K562 (cell line): Measurements from ENCODE around the gene RNF13. TPM values are rescaled to one million over a fixed set of nuclear protein-coding genes. Genes with fewer than 3 reads are reported as not detected.

Experiments
- ARID1B ChIP-seq: fragments of 450-650 bp; IDR thresholded peaks from 2 replicates; pipeline ENCODE4 v1.6.1; 2016; ENCODE audit warnings: antibody characterized with exemption, mild to moderate bottlenecking, inconsistent platforms
- ARNT ChIP-seq, 2 experiments: fragments of 450-650 bp; IDR thresholded peaks; 2 replicates each; pipeline ENCODE4 v1.6.1; 2016; ENCODE audit warnings: mild to moderate bottlenecking in 1 of 2
- CBFA2T3 ChIP-seq: fragments of 450-650 bp; IDR thresholded peaks from 2 replicates; pipeline ENCODE4 v1.6.1; 2017
- CXXC5 ChIP-seq: fragments of 250-450 bp; sonication (Bioruptor Pico); IDR thresholded peaks from 2 replicates; pipeline ENCODE4 v1.8.0; 2022; ENCODE audit warnings: inconsistent platforms, mild to moderate bottlenecking, moderate library complexity
- ETV1 ChIP-seq: fragments of 450-650 bp; conservative IDR thresholded peaks from 2 replicates; pipeline ENCODE4 v1.6.1; 2016; ENCODE audit warnings: missing genetic modification characterization, control low read depth, low read depth, missing compliant biosample characterization
- IRF2 ChIP-seq: sonication (generic); formaldehyde crosslinking; IDR thresholded peaks from 2 replicates; pipeline ENCODE4 v1.8.1; 2022; ENCODE audit warnings: mild to moderate bottlenecking, missing genetic modification reagents
- KAT7 ChIP-seq: sonication (generic); formaldehyde crosslinking; IDR thresholded peaks from 2 replicates; pipeline ENCODE4 v1.8.0; 2022; ENCODE audit warnings: missing genetic modification reagents, mild to moderate bottlenecking, borderline replicate concordance
- NFE2 ChIP-seq: IDR thresholded peaks from 2 replicates; pipeline ENCODE4 v1.6.1; 2014; ENCODE audit warnings: antibody characterized with exemption, low read depth
- NR1H2 ChIP-seq: sonication (generic); formaldehyde crosslinking; IDR thresholded peaks from 2 replicates; pipeline ENCODE4 v1.4.0; 2020; ENCODE audit warnings: mild to moderate bottlenecking, missing genetic modification reagents
- NRF1 ChIP-seq, 2 experiments: fragments of 450-650 bp; IDR thresholded peaks in 1 of 2; conservative IDR thresholded peaks in 1 of 2; 2 replicates each; pipeline ENCODE4 v1.6.1; 2014; ENCODE audit warnings: mild to moderate bottlenecking in 2 of 2
- TEAD4 ChIP-seq, 2 experiments: sonication (generic) in 1 of 2; formaldehyde crosslinking in 1 of 2; IDR thresholded peaks; 2 replicates each; pipeline versions ENCODE4 v1.6.1 to v1.8.0; 2012 to 2022; ENCODE audit warnings: borderline replicate concordance in 1 of 2, inconsistent platforms in 1 of 2, low read length in 1 of 2, mild to moderate bottlenecking in 1 of 2, missing genetic modification reagents in 1 of 2
- ZBTB17 ChIP-seq: fragments of 450-650 bp; formaldehyde crosslinking; IDR thresholded peaks from 2 replicates; pipeline ENCODE4 v1.4.0; 2020; ENCODE audit warnings: mild to moderate bottlenecking
- ZBTB49 ChIP-seq: sonication (generic); formaldehyde crosslinking; IDR thresholded peaks from 2 replicates; pipeline ENCODE4 v1.8.0; 2022; ENCODE audit warnings: missing genetic modification reagents, mild to moderate bottlenecking, borderline replicate concordance
- ZMIZ1 ChIP-seq, 2 experiments: fragments of 150-350 bp in 1 of 2; IDR thresholded peaks; 2 replicates each; pipeline ENCODE4 v1.6.1; 2012 to 2016; ENCODE audit warnings: low read depth in 2 of 2, low read length in 2 of 2, mild to moderate bottlenecking in 1 of 2, moderate library complexity in 1 of 2
- ZNF239 ChIP-seq: fragments of 250-450 bp; sonication (Bioruptor Pico); IDR thresholded peaks from 2 replicates; pipeline ENCODE4 v1.4.0; 2020; ENCODE audit warnings: mild to moderate bottlenecking
- ZNF274 ChIP-seq: IDR thresholded peaks from 2 replicates; pipeline ENCODE4 v1.6.1; 2011; ENCODE audit warnings: low read depth, mild to moderate bottlenecking, low read length, moderate library complexity, borderline replicate concordance
- ZNF311 ChIP-seq: fragments of 250-450 bp; sonication (Bioruptor Pico); IDR thresholded peaks from 2 replicates; pipeline ENCODE4 v1.4.0; 2020; ENCODE audit warnings: mild to moderate bottlenecking, moderate library complexity
- ZNF316 ChIP-seq: fragments of 450-650 bp; IDR thresholded peaks from 2 replicates; pipeline ENCODE4 v1.6.1; 2016
- ZNF699 ChIP-seq: fragments of 250-450 bp; sonication (Bioruptor Pico); IDR thresholded peaks from 2 replicates; pipeline ENCODE4 v1.8.0; 2021; ENCODE audit warnings: mild to moderate bottlenecking, moderate library complexity; ENCODE audit not compliant: insufficient replicate concordance
- ZNF785 ChIP-seq: fragments of 250-450 bp; sonication (Bioruptor Pico); IDR thresholded peaks from 2 replicates; pipeline ENCODE4 v1.4.0; 2020; ENCODE audit warnings: mild to moderate bottlenecking
- polyA plus RNA-seq, 8 experiments: library from polyadenylated mRNA; depleted of rRNA in 4 of 8; stranded (reverse) in 5 of 8; unstranded in 3 of 8; fragments of >200 nt; fragmentation: Nextera tagmentation in 2 of 8; fragmentation: Illumina TruSeq in 1 of 8; extraction: Ambion mirVana in 2 of 8; extraction: Trizol in 1 of 8; gene quantifications; 2 replicates each; pipeline versions ENCODE4 v1.2.1 to v1.2.3, GENCODE V29; 2011 to 2014; ENCODE audit warnings: inconsistent platforms in 1 of 8, missing spikeins in 1 of 8
- total RNA-seq, 7 experiments: library from RNA; depleted of rRNA in 6 of 7; stranded (reverse); fragments of >200 nt in 6 of 7; fragmentation: Illumina TruSeq in 2 of 7; extraction: Trizol in 2 of 7; gene quantifications; 2 replicates each; pipeline versions ENCODE4 v1.2.1 to v1.2.3, GENCODE V29; 2011 to 2021; ENCODE audit warnings: low replicate concordance in 1 of 7
- TF ChIP-seq, protein P1 (sequence below): fragments of 450-650 bp; IDR thresholded peaks from 2 replicates; pipeline ENCODE4 v1.7.0; 2016; ENCODE audit warnings: borderline replicate concordance

Gene RNF13
- total and polyA plus RNA-seq, 9 of the 15 experiments (the other 6 are each of a cell fraction or from before 2014, with no cell fraction given): 12.7 to 35.8 (median 18.9) TPM

DNA sequence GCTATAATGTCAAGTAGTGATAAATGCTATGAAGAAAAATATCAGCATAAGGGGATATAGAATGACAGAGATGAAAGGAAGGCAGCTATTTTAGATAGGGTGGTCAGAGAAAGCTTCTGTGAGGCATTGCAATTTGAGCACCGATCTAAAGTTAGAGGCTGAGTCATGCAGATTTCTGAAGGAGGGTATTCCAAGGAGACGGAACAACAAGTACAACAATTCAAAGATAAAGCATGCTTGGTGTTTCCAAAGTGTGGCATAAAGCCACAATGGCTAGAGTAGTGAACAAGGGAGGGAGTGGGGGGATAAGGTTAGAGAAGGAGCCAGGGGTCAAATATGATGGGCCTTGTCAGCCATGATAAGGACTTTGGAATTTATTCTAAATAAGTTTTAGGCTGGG is 85.8 kb downstream of the RNF13 start (continued):
- TF ChIP-seq ZBTB49 (CRISPR knock-in tag) (no peak), NR1H2 (CRISPR knock-in tag) (no peak), ZNF239 (CRISPR knock-in tag) (no peak), NFE2 (peak; percentile 52), ZBTB17 (CRISPR knock-in tag) (0 out of 2 replicates have a peak, but pooled peaks have one; percentile 51), ZMIZ1 (IDR thresholded peaks at IDR 0.05; ENCODE audit: low read depth in 2 of 2, low read length in 2 of 2) (no peak), ARNT (IDR thresholded peaks at IDR 0.05) (no peak), ETV1 (tag) (no peak), TEAD4 (IDR thresholded peaks at IDR 0.05; ENCODE audit: low read length) (0 out of 2 replicates have a peak, but pooled peaks have one; percentile 24), TEAD4 (CRISPR knock-in tag; IDR thresholded peaks at IDR 0.05; ENCODE audit: borderline replicate concordance) (no peak), NRF1 (conservative IDR thresholded peaks at IDR 0.05 in 1 of 2, IDR thresholded peaks at IDR 0.05 in 1 of 2) (no peak), ZNF699 (CRISPR knock-in tag) (no peak), CBFA2T3 (peak; percentile 32), ZNF316 (no peak), ZNF274 (no peak), ZNF311 (CRISPR knock-in tag) (no peak), KAT7 (CRISPR knock-in tag) (no peak), ZNF785 (CRISPR knock-in tag) (no peak), ARID1B (0 out of 2 replicates have a peak, but pooled peaks have one; percentile 36), CXXC5 (CRISPR knock-in tag) (no peak), IRF2 (CRISPR knock-in tag) (no peak)
- TF ChIP-seq, protein P1, sequence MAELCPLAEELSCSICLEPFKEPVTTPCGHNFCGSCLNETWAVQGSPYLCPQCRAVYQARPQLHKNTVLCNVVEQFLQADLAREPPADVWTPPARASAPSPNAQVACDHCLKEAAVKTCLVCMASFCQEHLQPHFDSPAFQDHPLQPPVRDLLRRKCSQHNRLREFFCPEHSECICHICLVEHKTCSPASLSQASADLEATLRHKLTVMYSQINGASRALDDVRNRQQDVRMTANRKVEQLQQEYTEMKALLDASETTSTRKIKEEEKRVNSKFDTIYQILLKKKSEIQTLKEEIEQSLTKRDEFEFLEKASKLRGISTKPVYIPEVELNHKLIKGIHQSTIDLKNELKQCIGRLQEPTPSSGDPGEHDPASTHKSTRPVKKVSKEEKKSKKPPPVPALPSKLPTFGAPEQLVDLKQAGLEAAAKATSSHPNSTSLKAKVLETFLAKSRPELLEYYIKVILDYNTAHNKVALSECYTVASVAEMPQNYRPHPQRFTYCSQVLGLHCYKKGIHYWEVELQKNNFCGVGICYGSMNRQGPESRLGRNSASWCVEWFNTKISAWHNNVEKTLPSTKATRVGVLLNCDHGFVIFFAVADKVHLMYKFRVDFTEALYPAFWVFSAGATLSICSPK: no peak
